K562 (cell line): ENCODE results near the gene PXMP2.
"Not testable (repeated sequence)": the region's sequence is repeated elsewhere in the genome, so short reads cannot be mapped to it uniquely, and the experiment has no call there.

Experiments used
- BRD4 ChIP-seq: fragments of 200-600 bp; sonication (generic); IDR thresholded peaks from 2 replicates; pipeline ENCODE4 v1.6.1; 2017; ENCODE audit warnings: inconsistent platforms
- CTCF ChIP-seq, 3 experiments: IDR thresholded peaks in 2 of 3; conservative IDR thresholded peaks in 1 of 3; 2 replicates each; pipeline ENCODE4 v1.5.1; 2011 to 2012; ENCODE audit warnings: low read length in 3 of 3, mild to moderate bottlenecking in 3 of 3, control low read depth in 2 of 3, improper control_type of control experiment in 1 of 3, inconsistent platforms in 1 of 3, low read depth in 1 of 3, mixed read lengths in 1 of 3, moderate library complexity in 1 of 3; ENCODE audit not compliant: insufficient read depth in 2 of 3
- FOXM1 ChIP-seq, 2 experiments: fragments of 450-650 bp in 1 of 2; sonication (generic) in 1 of 2; formaldehyde crosslinking in 1 of 2; IDR thresholded peaks; 2 replicates each; pipeline versions ENCODE4 v1.6.1 to v1.9.0; 2017 to 2022; ENCODE audit warnings: low read depth in 2 of 2, mild to moderate bottlenecking in 2 of 2, missing genetic modification reagents in 1 of 2, moderate library complexity in 1 of 2
- GATAD2B ChIP-seq: fragments of 450-650 bp; IDR thresholded peaks from 2 replicates; pipeline ENCODE4 v1.6.1; 2017; ENCODE audit warnings: mild to moderate bottlenecking, borderline replicate concordance
- HDGF ChIP-seq: fragments of 450-650 bp; IDR thresholded peaks from 2 replicates; pipeline ENCODE4 v1.6.1; 2016
- MYNN ChIP-seq, 2 experiments: sonication (generic); formaldehyde crosslinking in 1 of 2; IDR thresholded peaks; 2 replicates each; pipeline versions ENCODE4 v1.5.0 to v1.6.1; 2016 to 2020; ENCODE audit warnings: antibody characterized with exemption in 1 of 2, missing genetic modification reagents in 1 of 2
- NFE2 ChIP-seq: IDR thresholded peaks from 2 replicates; pipeline ENCODE4 v1.6.1; 2014; ENCODE audit warnings: antibody characterized with exemption, low read depth
- NFIC ChIP-seq: fragments of 450-650 bp; IDR thresholded peaks from 2 replicates; pipeline ENCODE4 v1.6.1; 2017; ENCODE audit warnings: mild to moderate bottlenecking, inconsistent platforms
- RBM15 ChIP-seq: fragments of 200-400 bp; formaldehyde crosslinking; IDR thresholded peaks from 2 replicates; pipeline ENCODE4 v1.6.1; 2018; ENCODE audit warnings: mild to moderate bottlenecking, low read length, moderate library complexity; ENCODE audit not compliant: insufficient read depth
- TBP ChIP-seq: optimal IDR thresholded peaks from 2 replicates; pipeline ENCODE3; 2011; ENCODE audit warnings: low read depth, low read length, improper control_type of control experiment
- TCF7L2 ChIP-seq: fragments of 150-350 bp; IDR thresholded peaks from 2 replicates; pipeline ENCODE4 v1.6.1; 2016; ENCODE audit warnings: low read depth, mild to moderate bottlenecking, low read length, moderate library complexity
- USF1 ChIP-seq: sonication (generic); formaldehyde crosslinking; IDR thresholded peaks from 2 replicates; pipeline ENCODE4 v1.9.0; 2022; ENCODE audit warnings: mild to moderate bottlenecking, missing genetic modification reagents
- TF ChIP-seq, protein P1 (sequence below): IDR thresholded peaks from 2 replicates; pipeline ENCODE4 v1.6.1; 2011; ENCODE audit warnings: borderline replicate concordance, low read depth, mild to moderate bottlenecking, moderate library complexity, low read length; ENCODE audit not compliant: insufficient read depth, poor library complexity, severe bottlenecking
- TF ChIP-seq, protein P2 (sequence below): fragments of 450-650 bp; formaldehyde crosslinking; IDR thresholded peaks from 2 replicates; pipeline ENCODE4 v1.4.0; 2020; ENCODE audit warnings: mild to moderate bottlenecking, moderate library complexity

GRCh38 chr12:132753670-132754069 is 66.3 kb downstream of the PXMP2 start:
- TF ChIP-seq, protein P1, sequence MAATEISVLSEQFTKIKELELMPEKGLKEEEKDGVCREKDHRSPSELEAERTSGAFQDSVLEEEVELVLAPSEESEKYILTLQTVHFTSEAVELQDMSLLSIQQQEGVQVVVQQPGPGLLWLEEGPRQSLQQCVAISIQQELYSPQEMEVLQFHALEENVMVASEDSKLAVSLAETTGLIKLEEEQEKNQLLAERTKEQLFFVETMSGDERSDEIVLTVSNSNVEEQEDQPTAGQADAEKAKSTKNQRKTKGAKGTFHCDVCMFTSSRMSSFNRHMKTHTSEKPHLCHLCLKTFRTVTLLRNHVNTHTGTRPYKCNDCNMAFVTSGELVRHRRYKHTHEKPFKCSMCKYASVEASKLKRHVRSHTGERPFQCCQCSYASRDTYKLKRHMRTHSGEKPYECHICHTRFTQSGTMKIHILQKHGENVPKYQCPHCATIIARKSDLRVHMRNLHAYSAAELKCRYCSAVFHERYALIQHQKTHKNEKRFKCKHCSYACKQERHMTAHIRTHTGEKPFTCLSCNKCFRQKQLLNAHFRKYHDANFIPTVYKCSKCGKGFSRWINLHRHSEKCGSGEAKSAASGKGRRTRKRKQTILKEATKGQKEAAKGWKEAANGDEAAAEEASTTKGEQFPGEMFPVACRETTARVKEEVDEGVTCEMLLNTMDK: not testable (repeated sequence)
- TF ChIP-seq USF1 (CRISPR knock-in tag); NFE2; TCF7L2; CTCF (IDR thresholded peaks at IDR 0.05 in 2 of 3, conservative IDR thresholded peaks at IDR 0.05 in 1 of 3; ENCODE audit: insufficient read depth in 2 of 3, low read depth in 1 of 3, low read length in 3 of 3); MYNN (IDR thresholded peaks at IDR 0.05); MYNN (CRISPR knock-in tag; IDR thresholded peaks at IDR 0.05); GATAD2B; TBP; HDGF; FOXM1 (IDR thresholded peaks at IDR 0.05; ENCODE audit: low read depth); FOXM1 (CRISPR knock-in tag; IDR thresholded peaks at IDR 0.05; ENCODE audit: low read depth); RBM15; NFIC; BRD4: not testable (repeated sequence)
- TF ChIP-seq, protein P2, sequence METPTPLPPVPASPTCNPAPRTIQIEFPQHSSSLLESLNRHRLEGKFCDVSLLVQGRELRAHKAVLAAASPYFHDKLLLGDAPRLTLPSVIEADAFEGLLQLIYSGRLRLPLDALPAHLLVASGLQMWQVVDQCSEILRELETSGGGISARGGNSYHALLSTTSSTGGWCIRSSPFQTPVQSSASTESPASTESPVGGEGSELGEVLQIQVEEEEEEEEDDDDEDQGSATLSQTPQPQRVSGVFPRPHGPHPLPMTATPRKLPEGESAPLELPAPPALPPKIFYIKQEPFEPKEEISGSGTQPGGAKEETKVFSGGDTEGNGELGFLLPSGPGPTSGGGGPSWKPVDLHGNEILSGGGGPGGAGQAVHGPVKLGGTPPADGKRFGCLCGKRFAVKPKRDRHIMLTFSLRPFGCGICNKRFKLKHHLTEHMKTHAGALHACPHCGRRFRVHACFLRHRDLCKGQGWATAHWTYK (CRISPR knock-in tag): not testable (repeated sequence)
